Neuronal stem cell (in vitro differentiated cells): ENCODE data around the gene MCUB. TPM values are rescaled to one million over a fixed set of nuclear protein-coding genes. Genes with fewer than 3 reads are reported as not detected.
A peak's percentile ranks its signal among the peaks of the same experiment; 100 is the strongest.
"Not testable (repeated sequence)": the region's sequence is repeated elsewhere in the genome, so short reads cannot be mapped to it uniquely, and the experiment has no call there.

Experiments
- DNase-seq: peaks from one replicate; pipeline ENCODE4 v3.0.0-alpha.2; 2013; ENCODE audit warnings: low spot score
- H2AFZ ChIP-seq: one replicate; pipeline ENCODE4 v1.6.1; 2013; ENCODE audit warnings: mild to moderate bottlenecking, low read length, inconsistent platforms
- H2AK5ac ChIP-seq: 2 replicates; pipeline ENCODE4 v1.6.1; 2013; ENCODE audit warnings: low read depth, mild to moderate bottlenecking, inconsistent platforms, low read length, moderate library complexity, mixed read lengths
- H2BK120ac ChIP-seq: 2 replicates; pipeline ENCODE4 v1.6.1; 2013; ENCODE audit warnings: low read depth, mild to moderate bottlenecking, inconsistent platforms, low read length, moderate library complexity, mixed read lengths
- H2BK12ac ChIP-seq: one replicate; pipeline ENCODE4 v1.6.1; 2013; ENCODE audit warnings: low read length, inconsistent platforms
- H2BK15ac ChIP-seq: 2 replicates; pipeline ENCODE4 v1.6.1; 2013; ENCODE audit warnings: mild to moderate bottlenecking, low read length, inconsistent platforms, mixed read lengths
- H2BK5ac ChIP-seq: one replicate; pipeline ENCODE4 v1.6.1; 2013; ENCODE audit warnings: inconsistent platforms, mild to moderate bottlenecking, low read length, moderate library complexity
- H3K14ac ChIP-seq: one replicate; pipeline ENCODE4 v1.6.1; 2013; ENCODE audit warnings: low read length, inconsistent platforms
- H3K18ac ChIP-seq: 2 replicates; pipeline ENCODE4 v1.6.1; 2013; ENCODE audit warnings: low read length, inconsistent platforms
- H3K23ac ChIP-seq: 2 replicates; pipeline ENCODE4 v1.6.1; 2013; ENCODE audit warnings: low read depth, mild to moderate bottlenecking, mixed read lengths, low read length, inconsistent platforms; ENCODE audit not compliant: poor library complexity
- H3K27ac ChIP-seq: replicated peaks from 3 replicates; pipeline ENCODE4 v1.5.1; 2013; ENCODE audit warnings: low read length, inconsistent platforms
- H3K27me3 ChIP-seq, 3 experiments: 2 replicates each; pipeline ENCODE4 v1.6.1; 2013; ENCODE audit warnings: low read length in 3 of 3, mild to moderate bottlenecking in 2 of 3, inconsistent platforms in 1 of 3, low read depth in 1 of 3, mixed read lengths in 1 of 3, moderate library complexity in 1 of 3; ENCODE audit not compliant: control insufficient read depth in 3 of 3, insufficient read depth in 3 of 3
- H3K36me3 ChIP-seq, 2 donors: replicated peaks in 1 of 2; 2 replicates each; pipeline ENCODE4 v1.6.1; 2013; ENCODE audit warnings: low read length in 2 of 2; ENCODE audit not compliant: control insufficient read depth in 2 of 2, insufficient read depth in 2 of 2
- H3K4ac ChIP-seq: 2 replicates; pipeline ENCODE4 v1.6.1; 2013; ENCODE audit warnings: inconsistent platforms, mild to moderate bottlenecking, low read length, moderate library complexity
- H3K4me1 ChIP-seq, 2 donors: 1 replicate in 1 of 2; 2 replicates in 1 of 2; pipeline ENCODE4 v1.6.1; 2013; ENCODE audit warnings: low read length in 2 of 2, low read depth in 1 of 2; ENCODE audit not compliant: control insufficient read depth in 2 of 2, insufficient read depth in 1 of 2
- H3K4me2 ChIP-seq: one replicate; pipeline ENCODE4 v1.6.1; 2013; ENCODE audit warnings: mild to moderate bottlenecking, low read length, inconsistent platforms; ENCODE audit not compliant: insufficient read depth, poor library complexity, severe bottlenecking
- H3K4me3 ChIP-seq, 2 donors: 2 replicates each; pipeline ENCODE4 v1.5.1; 2013; ENCODE audit warnings: low read length in 2 of 2, mild to moderate bottlenecking in 2 of 2, inconsistent platforms in 1 of 2, moderate library complexity in 1 of 2
- H3K79me1 ChIP-seq: one replicate; pipeline ENCODE4 v1.6.1; 2013; ENCODE audit warnings: low read depth, mild to moderate bottlenecking, inconsistent platforms, low read length, moderate library complexity
- H3K9ac ChIP-seq: one replicate; pipeline ENCODE4 v1.6.1; 2013; ENCODE audit warnings: mild to moderate bottlenecking, low read depth, low read length, inconsistent platforms; ENCODE audit not compliant: poor library complexity
- H3K9me3 ChIP-seq, 2 donors: replicated peaks in 1 of 2; 2 replicates each; pipeline versions ENCODE3 to v1.6.1; 2013; ENCODE audit warnings: low read length in 2 of 2, mild to moderate bottlenecking in 2 of 2, inconsistent platforms in 1 of 2, low read depth in 1 of 2, mixed read lengths in 1 of 2, moderate library complexity in 1 of 2; ENCODE audit not compliant: control insufficient read depth in 2 of 2, insufficient read depth in 1 of 2
- H4K8ac ChIP-seq: one replicate; pipeline ENCODE4 v1.6.1; 2013; ENCODE audit warnings: low read depth, mild to moderate bottlenecking, inconsistent platforms, low read length, moderate library complexity
- H4K91ac ChIP-seq: one replicate; pipeline ENCODE4 v1.6.1; 2013; ENCODE audit warnings: low read length, low read depth, mild to moderate bottlenecking, inconsistent platforms; ENCODE audit not compliant: poor library complexity
- WGBS, 2 donors: extraction: QIAGEN DNeasy Blood & Tissue Kit; methylation state at CpG; one replicate each; pipeline ENCODE4 v1.1.7; 2013; ENCODE audit warnings: missing lambda C conversion rate in 2 of 2, mixed read lengths in 1 of 2; ENCODE audit not compliant: insufficient read length in 2 of 2, insufficient replicate concordance in 1 of 2; ENCODE audit errors: extremely low coverage in 2 of 2; 5-methylcytosine and 5-hydroxymethylcytosine counted together
- polyA plus RNA-seq, 2 experiments: library from polyadenylated mRNA; stranded (reverse); fragments of 200-250 nt; gene quantifications; one replicate each; pipeline ENCODE4 v1.2.3, GENCODE V29; 2013

MCUB gene
- 25.3 TPM for polyA plus RNA-seq (2013, experiment 1 of 2)
- polyA plus RNA-seq (2013, experiment 2 of 2) = 24.6 TPM

GRCh38 chr4:109559983-109560686 lies at the start of gene MCUB:
Gene MCUB, plus strand, starts transcription at chr4:109560246. Its CDS starts 92 bp downstream, at chr4:109560338.
- H3K4me1 ChIP-seq = peaks cover 3 to 16% of the 10 kb centered on the region in 2 donors
- H3K27ac ChIP-seq = peak within 1 kb of the TSS; percentile 49
- peak within 1 kb of the TSS; percentile 86 for H3K9ac ChIP-seq
- peak within 1 kb of the TSS; percentile 82 for H3K14ac ChIP-seq
- WGBS, 2 donors = no CpG with 5 or more reads among the region's 73 CpGs
- no peaks in the 10 kb centered on the region for H3K79me1 ChIP-seq
- no peaks in the 10 kb centered on the region for H3K27me3 ChIP-seq
- peak within 1 kb of the TSS; percentile 98 for H2AFZ ChIP-seq
- peak within 1 kb of the TSS; percentile 95 for H2BK15ac ChIP-seq
- peak within 1 kb of the TSS; percentile 98 for H3K18ac ChIP-seq
- H3K4ac ChIP-seq = no peak within 1 kb of the TSS
- H2BK120ac ChIP-seq = no peak within 1 kb of the TSS
- peak within 1 kb of the TSS; percentile 61 to 97 for H3K4me3 ChIP-seq
- peak within 1 kb of the TSS; percentile 4 for H4K8ac ChIP-seq
- H3K23ac ChIP-seq = peak within 1 kb of the TSS; percentile 62
- H2BK5ac ChIP-seq = peak within 1 kb of the TSS; percentile 90
- no peak within 1 kb of the TSS for H4K91ac ChIP-seq
- H2BK12ac ChIP-seq = peak within 1 kb of the TSS; percentile 58
- DNase-seq = peak; percentile 83
- no peaks in the 10 kb centered on the region for H3K36me3 ChIP-seq
- peak within 1 kb of the TSS; percentile 92 for H3K4me2 ChIP-seq
- H3K9me3 ChIP-seq = peaks cover 2% of the 10 kb centered on the region in 2 donors
- no peak within 1 kb of the TSS for H2AK5ac ChIP-seq

GRCh38 chr4:109510687-109511086 lies 49.4 kb upstream of the MCUB start:
- Histone ChIP-seq H3K9ac (no peak overlapping the region), H4K8ac (no peak overlapping the region), H3K4me3 (no peak overlapping the region), H3K36me3 (peaks cover 4 to 94% of the 10 kb centered on the region in 2 donors), H3K27me3 (no peaks in the 10 kb centered on the region), H3K4ac (no peak overlapping the region), H3K23ac (no peak overlapping the region), H3K4me1 (no peaks in the 10 kb centered on the region), H2BK15ac (no peak overlapping the region), H2AK5ac (no peak overlapping the region), H2BK12ac (no peak overlapping the region), H3K18ac (no peak overlapping the region), H3K27ac (no peak overlapping the region), H2BK5ac (no peak overlapping the region), H3K9me3 (peaks cover 0 to 2% of the 10 kb centered on the region in 2 donors), H2AFZ (no peak overlapping the region), H2BK120ac (no peak overlapping the region), H3K79me1 (no peaks in the 10 kb centered on the region), H3K4me2 (no peak overlapping the region), H3K14ac (no peak overlapping the region), H4K91ac (no peak overlapping the region)
- no CpG with 5 or more reads among the region's 2 CpGs for WGBS, 2 donors
- DNase-seq = no peak

GRCh38 chr4:109511414-109511813 lies 48.6 kb upstream of the MCUB start:
- no peak overlapping the region for H3K9ac ChIP-seq
- no peaks in the 10 kb centered on the region for H3K79me1 ChIP-seq
- H2BK12ac ChIP-seq = no peak overlapping the region
- no peaks in the 10 kb centered on the region for H3K4me1 ChIP-seq
- no peaks in the 10 kb centered on the region for H3K9me3 ChIP-seq
- no peak overlapping the region for H3K18ac ChIP-seq
- no peak overlapping the region for H2BK120ac ChIP-seq
- H2AK5ac ChIP-seq = no peak overlapping the region
- no peak overlapping the region for H2BK15ac ChIP-seq
- H3K4me2 ChIP-seq = no peak overlapping the region
- no peak overlapping the region for H3K4ac ChIP-seq
- no peak overlapping the region for H3K27ac ChIP-seq
- no peak for DNase-seq
- no peaks in the 10 kb centered on the region for H3K27me3 ChIP-seq
- H2AFZ ChIP-seq = no peak overlapping the region
- no peak overlapping the region for H3K23ac ChIP-seq
- peaks cover 4 to 94% of the 10 kb centered on the region in 2 donors for H3K36me3 ChIP-seq
- no peak overlapping the region for H3K4me3 ChIP-seq
- no peak overlapping the region for H4K91ac ChIP-seq
- whole genome bisulfite sequencing, 2 donors = no CpG with 5 or more reads among the region's 2 CpGs
- H3K14ac ChIP-seq = no peak overlapping the region
- H2BK5ac ChIP-seq = no peak overlapping the region
- H4K8ac ChIP-seq = no peak overlapping the region

GRCh38 chr4:109513368-109513767 lies 46.7 kb upstream of the MCUB start:
- not testable (repeated sequence) for H3K9me3 ChIP-seq, H3K79me1 ChIP-seq, H3K4me1 ChIP-seq, H2AFZ ChIP-seq, H2AK5ac ChIP-seq, H3K4me2 ChIP-seq, H3K18ac ChIP-seq, H3K14ac ChIP-seq, H3K4me3 ChIP-seq, H4K91ac ChIP-seq, H3K4ac ChIP-seq, H3K23ac ChIP-seq, H3K9ac ChIP-seq, H2BK120ac ChIP-seq, H3K27ac ChIP-seq, H2BK5ac ChIP-seq, H2BK15ac ChIP-seq, H4K8ac ChIP-seq, H2BK12ac ChIP-seq, H3K27me3 ChIP-seq, DNase-seq
- H3K36me3 ChIP-seq = peaks cover 7 to 94% of the 10 kb centered on the region in 2 donors
- no CpG with 5 or more reads among the region's 12 CpGs for WGBS, 2 donors
